ENCODE measurements around the gene FNDC1. TPM values are rescaled to one million over a fixed set of nuclear protein-coding genes. Genes with fewer than 3 reads are reported as not detected.

FNDC1 gene
- total and polyA plus RNA-seq, 10 of the 15 experiments (the other 5 are each of a cell fraction or from before 2014, with no cell fraction given), result not detected

DNA sequence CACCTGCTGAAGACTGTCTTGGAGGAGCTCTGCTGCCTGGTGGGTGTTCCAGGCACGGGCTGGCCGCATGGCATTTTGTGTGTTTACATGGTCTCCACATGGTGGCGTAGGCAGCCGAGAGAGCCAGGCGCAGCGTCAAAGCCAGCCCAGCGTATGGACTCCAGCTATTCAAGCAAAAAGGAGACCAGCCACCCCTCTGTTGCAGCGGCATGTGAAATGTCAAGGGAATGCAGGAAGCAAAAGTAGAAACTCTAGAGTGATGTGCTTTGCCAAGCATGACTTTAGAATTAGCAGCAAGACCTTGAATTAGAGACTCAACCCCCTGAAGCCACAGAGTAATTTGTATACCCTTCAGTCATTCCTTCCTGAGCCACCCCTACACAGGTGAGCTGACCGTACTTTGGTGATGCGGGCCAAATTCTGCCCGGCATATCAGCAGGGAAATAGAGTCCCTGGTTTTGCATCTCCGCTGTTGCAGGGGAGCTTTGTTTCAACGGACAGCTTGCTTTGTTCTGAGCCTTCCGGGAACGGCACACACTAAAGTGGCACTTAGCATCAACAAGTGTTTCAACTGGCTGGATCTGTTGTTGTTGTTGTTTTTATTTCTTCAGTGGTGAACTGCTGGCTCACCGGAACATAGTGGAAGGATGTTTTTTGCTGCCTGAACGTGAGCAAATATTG, 48.5 kb downstream of the FNDC1 start (continued):
- no peak for TF ChIP-seq IKZF1 (conservative IDR thresholded peaks at IDR 0.05)
- TF ChIP-seq, protein P1, sequence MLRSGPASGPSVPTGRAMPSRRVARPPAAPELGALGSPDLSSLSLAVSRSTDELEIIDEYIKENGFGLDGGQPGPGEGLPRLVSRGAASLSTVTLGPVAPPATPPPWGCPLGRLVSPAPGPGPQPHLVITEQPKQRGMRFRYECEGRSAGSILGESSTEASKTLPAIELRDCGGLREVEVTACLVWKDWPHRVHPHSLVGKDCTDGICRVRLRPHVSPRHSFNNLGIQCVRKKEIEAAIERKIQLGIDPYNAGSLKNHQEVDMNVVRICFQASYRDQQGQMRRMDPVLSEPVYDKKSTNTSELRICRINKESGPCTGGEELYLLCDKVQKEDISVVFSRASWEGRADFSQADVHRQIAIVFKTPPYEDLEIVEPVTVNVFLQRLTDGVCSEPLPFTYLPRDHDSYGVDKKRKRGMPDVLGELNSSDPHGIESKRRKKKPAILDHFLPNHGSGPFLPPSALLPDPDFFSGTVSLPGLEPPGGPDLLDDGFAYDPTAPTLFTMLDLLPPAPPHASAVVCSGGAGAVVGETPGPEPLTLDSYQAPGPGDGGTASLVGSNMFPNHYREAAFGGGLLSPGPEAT (IDR thresholded peaks at IDR 0.05; ENCODE audit: low read depth), result no peak

- no TSS peak for BruUV-seq (replicated peaks)
- ATAC-seq (no peak), DNase-seq (ENCODE audit: low read depth, low spot score) (no peak), FAIRE-seq (no peak)
- Histone ChIP-seq H3K27me3 (replicated peaks in 1 of 2; ENCODE audit: control insufficient read depth in 2 of 2, insufficient read depth in 2 of 2, low read length in 1 of 2) (peaks cover 5 to 6% of the 10 kb centered on the region in 2 experiments; a peak in 3 of 4 replicates), H3K4me2 (ENCODE audit: control insufficient read depth, insufficient read depth) (no peak overlapping the region), H3K9ac (ENCODE audit: control insufficient read depth, insufficient read depth, low read length) (no peak overlapping the region), H2AFZ (ENCODE audit: control insufficient read depth, low read depth, low read length) (no peak overlapping the region), H3K4me1 (ENCODE audit: control insufficient read depth, insufficient read depth, low read length) (no peaks in the 10 kb centered on the region), H4K20me1 (ENCODE audit: control insufficient read depth, insufficient read depth) (no peaks in the 10 kb centered on the region), H3K9me3 (replicated peaks; ENCODE audit: control insufficient read depth, insufficient read depth, low read length) (no peaks in the 10 kb centered on the region), H3K4me3 (no peak overlapping the region), H3K79me2 (ENCODE audit: control insufficient read depth, insufficient read depth, low read length) (no peaks in the 10 kb centered on the region), H3K27ac (ENCODE audit: control insufficient read depth, insufficient read depth) (no peak overlapping the region), H3K36me3 (ENCODE audit: control insufficient read depth in 2 of 2, insufficient read depth in 2 of 2, low read length in 1 of 2) (no peaks in the 10 kb centered on the region)
- in situ Hi-C loops (cut with MboI), result no loop called here
- ChIA-PET CTCF (no interaction called here), RAD21 (ENCODE audit: unreplicated experiment) (no interaction called here), SMC1A (ENCODE audit: uncharacterized antibody, unreplicated experiment) (no interaction called here), POLR2A (no interaction called here)
- intact Hi-C loops (cut with micrococcal nuclease; ENCODE audit: unreplicated experiment), result no loop called here
- WGBS (ENCODE audit: insufficient coverage, insufficient replicate concordance, low lambda C conversion rate, missing lambda C conversion rate), result 31% methylated on average over 5 of the region's 5 CpGs
- TF ChIP-seq PML (IDR thresholded peaks at IDR 0.05; ENCODE audit: low read length), result no peak
- TF ChIP-seq SMAD5 (IDR thresholded peaks at IDR 0.05; ENCODE audit: low read depth), result no peak
- TF ChIP-seq CHD1 (IDR thresholded peaks at IDR 0.05; ENCODE audit: low read depth, low read length), result no peak
- TF ChIP-seq DPF2 (IDR thresholded peaks at IDR 0.05), result no peak
- TF ChIP-seq FOXK2 (IDR thresholded peaks at IDR 0.05), result no peak
Observed at GRCh38 chr6:159220093-159220492, 50.9 kb downstream of the FNDC1 start.
